Lower lobe of right lung (tissue), 2 donors: ENCODE data around the gene RPH3AL. TPM values are rescaled to one million over a fixed set of nuclear protein-coding genes. Genes with fewer than 3 reads are reported as not detected.

Experiments used
- ATAC-seq, 2 donors: fragments of 200-7000 bp; cut with Tn5 transposase; one replicate each; pipeline ENCODE4 v1.9.1; 2020 to 2022; ENCODE audit warnings: mild to moderate bottlenecking in 2 of 2, moderate library complexity in 2 of 2
- DNase-seq: peaks from one replicate; pipeline ENCODE4 v3.0.0-alpha.2; 2020
- H3K27ac ChIP-seq: fragments of 200-600 bp; one replicate; pipeline ENCODE4 v1.8.0; 2022
- H3K27me3 ChIP-seq: fragments of 200-600 bp; one replicate; pipeline ENCODE4 v1.8.0; 2022; ENCODE audit warnings: low read depth
- H3K36me3 ChIP-seq: fragments of 200-600 bp; one replicate; pipeline ENCODE4 v1.8.0; 2022; ENCODE audit warnings: mild to moderate bottlenecking
- H3K4me1 ChIP-seq: fragments of 200-600 bp; one replicate; pipeline ENCODE4 v1.8.0; 2022
- H3K4me3 ChIP-seq: fragments of 200-600 bp; one replicate; pipeline ENCODE4 v1.8.0; 2022; ENCODE audit warnings: mild to moderate bottlenecking
- H3K9me3 ChIP-seq: fragments of 200-600 bp; one replicate; pipeline ENCODE4 v1.8.0; 2022
- CTCF ChIP-seq: fragments of 200-600 bp; IDR thresholded peaks from one replicate; pipeline ENCODE4 v1.8.0; 2022; ENCODE audit warnings: antibody characterized with exemption, mild to moderate bottlenecking
- intact Hi-C: fragments of 100-400 bp; cut with DNase I; formaldehyde crosslinking; loops from one replicate; pipeline ENCODE4 v1.11.0; 2022
- total RNA-seq: library from RNA; stranded (reverse); fragmentation: NEBNext Ultra II Directional; extraction: Animal tissue kit (Norgen Biotek cat#: 25700); gene quantifications from one replicate; pipeline ENCODE4 v1.2.1, GENCODE V29; 2021
- donor health status: DM: no; HTN: yes; CAD: no; lungs with severe emphysema.

RPH3AL gene
- total RNA-seq, 1 donor from 2014 or later, result 38.7 TPM

GRCh38 chr17:269616-270514 is 82.7 kb downstream of the RPH3AL start:
- Histone ChIP-seq H3K36me3 (peaks cover 5% of the 10 kb centered on the region), H3K4me3 (no peak overlapping the region), H3K27ac (no peak overlapping the region), H3K27me3 (no peaks in the 10 kb centered on the region), H3K9me3 (no peaks in the 10 kb centered on the region), H3K4me1 (peaks cover 9% of the 10 kb centered on the region)
- DNase-seq, result peak; percentile 31
- no peak for TF ChIP-seq CTCF
- intact Hi-C loops, result no loop called here
- ATAC-seq, result no peak

- DNase-seq (peak; percentile 41), ATAC-seq (peak; percentile 60 to 64)
- H3K27ac ChIP-seq, result peak overlapping the region; percentile 29
- intact Hi-C loops, result no loop called here
- no peak overlapping the region for H3K4me3 ChIP-seq
- H3K36me3 ChIP-seq, result peaks cover 13% of the 10 kb centered on the region
- H3K9me3 ChIP-seq, result no peaks in the 10 kb centered on the region
- TF ChIP-seq CTCF, result no peak
- H3K4me1 ChIP-seq, result peaks cover 9% of the 10 kb centered on the region
- H3K27me3 ChIP-seq, result no peaks in the 10 kb centered on the region
Observed at GRCh38 chr17:266701-267667, 85.6 kb downstream of the RPH3AL start.

GRCh38 chr17:266219-266618 is 86.4 kb downstream of the RPH3AL start:
- Histone ChIP-seq H3K4me3 (no peak overlapping the region), H3K9me3 (no peaks in the 10 kb centered on the region), H3K27ac (no peak overlapping the region), H3K27me3 (no peaks in the 10 kb centered on the region), H3K4me1 (peaks cover 9% of the 10 kb centered on the region), H3K36me3 (peaks cover 13% of the 10 kb centered on the region)
- intact Hi-C loops, result no loop called here
- TF ChIP-seq CTCF, result no peak
- ATAC-seq (no peak), DNase-seq (peak; percentile 20)

GRCh38 chr17:265718-266117 is 86.9 kb downstream of the RPH3AL start:
- intact Hi-C loops, result no loop called here
- Histone ChIP-seq H3K9me3 (no peaks in the 10 kb centered on the region), H3K4me3 (no peak overlapping the region), H3K4me1 (peaks cover 9% of the 10 kb centered on the region), H3K36me3 (peaks cover 13% of the 10 kb centered on the region), H3K27me3 (no peaks in the 10 kb centered on the region), H3K27ac (no peak overlapping the region)
- ATAC-seq, result no peak
- DNase-seq, result peak; percentile 27
- TF ChIP-seq CTCF, result no peak

GRCh38 chr17:263773-264172 is 88.8 kb downstream of the RPH3AL start:
- H3K4me1 ChIP-seq, result peaks cover 9% of the 10 kb centered on the region
- peaks cover 9% of the 10 kb centered on the region for H3K36me3 ChIP-seq
- DNase-seq (peak; percentile 16), ATAC-seq (no peak)
- no peak overlapping the region for H3K4me3 ChIP-seq
- intact Hi-C loops, result no loop called here
- TF ChIP-seq CTCF, result no peak
- no peaks in the 10 kb centered on the region for H3K9me3 ChIP-seq
- no peak overlapping the region for H3K27ac ChIP-seq
- H3K27me3 ChIP-seq, result no peaks in the 10 kb centered on the region
